Osteocyte (in vitro differentiated cells): ENCODE data around the gene TRIM69. TPM values are rescaled to one million over a fixed set of nuclear protein-coding genes. Genes with fewer than 3 reads are reported as not detected.

Experiments
- DNase-seq: peaks from one replicate; pipeline ENCODE4 v3.0.0; 2021; ENCODE audit warnings: mixed read lengths; ENCODE audit not compliant: unreplicated experiment; ENCODE audit errors: extremely low spot score
- H3K27ac Mint-ChIP-seq: one replicate; pipeline ENCODE4 v1.8.0; 2021; ENCODE audit warnings: mild to moderate bottlenecking, mixed read lengths; ENCODE audit not compliant: unreplicated experiment
- H3K27me3 Mint-ChIP-seq: one replicate; pipeline ENCODE4 v1.8.0; 2021; ENCODE audit warnings: mixed read lengths; ENCODE audit not compliant: unreplicated experiment
- H3K36me3 Mint-ChIP-seq: one replicate; pipeline ENCODE4 v1.8.0; 2021; ENCODE audit warnings: mixed read lengths; ENCODE audit not compliant: unreplicated experiment
- H3K4me1 Mint-ChIP-seq: one replicate; pipeline ENCODE4 v1.8.0; 2021; ENCODE audit warnings: mixed read lengths; ENCODE audit not compliant: unreplicated experiment
- H3K4me3 Mint-ChIP-seq: one replicate; pipeline ENCODE4 v1.8.0; 2021; ENCODE audit warnings: mild to moderate bottlenecking, moderate library complexity, mixed read lengths; ENCODE audit not compliant: unreplicated experiment
- H3K9me3 Mint-ChIP-seq: one replicate; pipeline ENCODE4 v1.8.0; 2021; ENCODE audit warnings: mixed read lengths; ENCODE audit not compliant: unreplicated experiment
- CTCF ChIP-seq: fragments of 200-600 bp; sonication (generic); IDR thresholded peaks from 2 replicates; pipeline ENCODE4 v1.5.0; 2021; ENCODE audit warnings: antibody characterized with exemption, mild to moderate bottlenecking, moderate library complexity
- total RNA-seq: library from RNA; stranded (reverse); gene quantifications from 2 replicates; pipeline ENCODE4 v1.2.1, GENCODE V29; 2021

The TRIM69 gene
- total RNA-seq, 1 donor from 2014 or later, result 13.6 TPM

GRCh38 chr15:44706946-44707636 is 29.2 kb upstream of the TRIM69 start:
- Mint-ChIP-seq H3K27ac (no peak overlapping the region), H3K36me3 (peaks cover 7% of the 10 kb centered on the region), H3K27me3 (peaks cover 19% of the 10 kb centered on the region), H3K4me1 (peaks cover 9% of the 10 kb centered on the region), H3K9me3 (peaks cover 21% of the 10 kb centered on the region), H3K4me3 (no peak overlapping the region)
- no peak for TF ChIP-seq CTCF
- DNase-seq, result no peak

- H3K4me3 Mint-ChIP-seq, result peak overlapping the region; percentile 92
- no peak for DNase-seq
These were observed 25.9 kb upstream of the TRIM69 start for GRCh38 chr15:44710236-44711095.

GRCh38 chr15:44711096-44711742 is 25.1 kb upstream of the TRIM69 start, which contains the start of the genes B2M and PATL2:
Gene B2M (plus strand): TSS chr15:44711517. CDS start chr15:44711547, 30 bp downstream.
Gene PATL2 (minus strand): TSS chr15:44711323. CDS start chr15:44676490, 34,833 bp downstream.
- Mint-ChIP-seq H3K4me3 (peak within 1 kb of the TSS; percentile 92), H3K4me1 (peaks cover 39% of the 10 kb centered on the region), H3K27ac (peak within 1 kb of the TSS; percentile 100)

More at GRCh38 chr15:44710236-44711095, 25.9 kb upstream of the TRIM69 start:
- peaks cover under 1% of the 10 kb centered on the region for H3K27me3 Mint-ChIP-seq
- peaks cover 38% of the 10 kb centered on the region for H3K4me1 Mint-ChIP-seq
- peaks cover 13% of the 10 kb centered on the region for H3K36me3 Mint-ChIP-seq
- no peaks in the 10 kb centered on the region for H3K9me3 Mint-ChIP-seq
- H3K27ac Mint-ChIP-seq, result peak overlapping the region; percentile 100
- TF ChIP-seq CTCF, result peak; percentile 55

DNA sequence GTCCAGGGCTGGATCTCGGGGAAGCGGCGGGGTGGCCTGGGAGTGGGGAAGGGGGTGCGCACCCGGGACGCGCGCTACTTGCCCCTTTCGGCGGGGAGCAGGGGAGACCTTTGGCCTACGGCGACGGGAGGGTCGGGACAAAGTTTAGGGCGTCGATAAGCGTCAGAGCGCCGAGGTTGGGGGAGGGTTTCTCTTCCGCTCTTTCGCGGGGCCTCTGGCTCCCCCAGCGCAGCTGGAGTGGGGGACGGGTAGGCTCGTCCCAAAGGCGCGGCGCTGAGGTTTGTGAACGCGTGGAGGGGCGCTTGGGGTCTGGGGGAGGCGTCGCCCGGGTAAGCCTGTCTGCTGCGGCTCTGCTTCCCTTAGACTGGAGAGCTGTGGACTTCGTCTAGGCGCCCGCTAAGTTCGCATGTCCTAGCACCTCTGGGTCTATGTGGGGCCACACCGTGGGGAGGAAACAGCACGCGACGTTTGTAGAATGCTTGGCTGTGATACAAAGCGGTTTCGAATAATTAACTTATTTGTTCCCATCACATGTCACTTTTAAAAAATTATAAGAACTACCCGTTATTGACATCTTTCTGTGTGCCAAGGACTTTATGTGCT is 24.5 kb upstream of the TRIM69 start:
- no peak for TF ChIP-seq CTCF

More at GRCh38 chr15:44711096-44711742, 25.1 kb upstream of the TRIM69 start, which contains the start of the genes B2M and PATL2:
- no peaks in the 10 kb centered on the region for H3K9me3 Mint-ChIP-seq
- peaks cover 18% of the 10 kb centered on the region for H3K36me3 Mint-ChIP-seq
- TF ChIP-seq CTCF, result no peak
- H3K27me3 Mint-ChIP-seq, result no peaks in the 10 kb centered on the region
- peak; percentile 98 for DNase-seq

More for the DNA sequence above, 24.5 kb upstream of the TRIM69 start:
- H3K27ac Mint-ChIP-seq, result peak overlapping the region; percentile 100
- DNase-seq, result no peak
- H3K9me3 Mint-ChIP-seq, result no peaks in the 10 kb centered on the region
- peak overlapping the region; percentile 92 for H3K4me3 Mint-ChIP-seq
- peaks cover 24% of the 10 kb centered on the region for H3K36me3 Mint-ChIP-seq
- H3K4me1 Mint-ChIP-seq, result peaks cover 39% of the 10 kb centered on the region
- no peaks in the 10 kb centered on the region for H3K27me3 Mint-ChIP-seq
